CD4-positive, alpha-beta T cell treated with Interleukin-4 for 4 hours (primary cell): ENCODE results near the gene ZRANB1.

Experiments
- DNase-seq: peaks from one replicate; pipeline ENCODE4 v3.0.0-alpha.2; 2020

ZRANB1 gene

DNA sequence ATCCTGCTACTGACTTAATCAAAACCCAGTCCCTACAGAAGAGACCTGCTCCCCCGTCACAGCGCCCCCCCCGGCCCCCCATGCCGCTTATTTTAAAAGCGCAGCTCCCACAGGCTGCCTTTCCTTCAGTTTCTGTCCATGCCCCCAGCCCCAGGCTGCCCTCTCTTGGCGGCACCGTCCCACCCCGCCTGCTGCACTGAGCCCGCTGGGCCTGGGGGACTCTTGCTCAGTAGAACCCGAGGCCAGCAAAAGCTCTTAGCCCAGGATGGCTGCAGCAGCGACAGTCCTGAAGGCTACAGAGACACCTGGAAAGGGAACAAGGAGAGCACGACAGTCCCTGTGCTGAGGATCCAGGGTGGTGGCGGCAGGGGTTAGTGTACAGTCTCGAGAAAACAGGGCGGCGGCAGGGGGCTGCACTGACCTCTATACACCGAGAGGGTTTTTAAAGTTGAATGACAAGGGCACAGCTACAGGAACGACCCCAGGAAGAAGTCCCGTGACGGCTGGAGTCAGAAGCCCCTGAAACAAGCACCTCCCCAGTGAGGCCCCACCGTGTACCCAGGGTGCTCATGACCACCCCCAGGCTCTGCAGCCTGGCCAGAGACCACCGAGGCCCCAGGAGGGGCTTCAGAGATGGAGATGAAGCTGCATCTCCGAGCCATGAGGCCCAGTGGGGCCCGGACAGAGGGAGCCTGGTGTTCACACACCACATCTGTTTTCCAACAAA is 54.4 kb downstream of the ZRANB1 start:
- DNase-seq = no peak

DNA sequence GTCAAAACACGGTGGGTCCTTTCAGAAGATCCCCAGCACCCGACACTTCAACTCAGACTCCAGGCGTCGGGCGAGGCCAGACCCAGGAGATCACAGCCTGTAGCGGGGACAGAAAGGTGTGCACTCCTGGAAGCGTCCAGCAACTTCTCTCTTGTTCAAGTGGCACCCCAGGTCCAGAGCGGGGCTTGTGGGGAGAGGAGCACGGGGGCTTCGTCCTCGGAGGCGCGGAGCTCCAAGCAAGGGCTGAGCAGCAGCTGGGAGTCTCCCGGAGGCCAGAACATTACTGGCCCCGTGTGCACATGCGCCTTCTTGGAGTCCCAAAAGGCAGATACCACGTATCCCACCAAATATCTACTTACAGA is 54.9 kb downstream of the ZRANB1 start:
- no peak for DNase-seq

DNA sequence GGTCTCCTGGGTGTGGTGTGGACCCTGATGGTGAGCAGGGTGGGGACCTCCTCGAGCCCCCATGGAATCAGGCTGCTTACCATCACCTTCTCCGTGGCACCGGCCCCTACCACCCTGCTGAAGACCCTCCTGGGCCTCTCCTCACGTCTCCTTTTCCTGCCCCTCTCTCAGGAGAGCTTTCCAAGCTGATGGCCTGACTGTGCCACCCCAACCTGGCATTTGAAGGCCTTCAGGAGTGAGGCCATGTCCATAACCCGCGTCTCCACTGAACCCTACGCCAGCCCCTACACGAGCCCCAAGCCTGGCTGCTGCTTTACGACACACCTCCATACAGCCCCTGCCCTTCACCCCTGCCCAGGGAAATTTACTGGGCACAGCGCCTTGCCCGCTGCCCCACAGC is 55.4 kb downstream of the ZRANB1 start:
- no peak for DNase-seq

DNA sequence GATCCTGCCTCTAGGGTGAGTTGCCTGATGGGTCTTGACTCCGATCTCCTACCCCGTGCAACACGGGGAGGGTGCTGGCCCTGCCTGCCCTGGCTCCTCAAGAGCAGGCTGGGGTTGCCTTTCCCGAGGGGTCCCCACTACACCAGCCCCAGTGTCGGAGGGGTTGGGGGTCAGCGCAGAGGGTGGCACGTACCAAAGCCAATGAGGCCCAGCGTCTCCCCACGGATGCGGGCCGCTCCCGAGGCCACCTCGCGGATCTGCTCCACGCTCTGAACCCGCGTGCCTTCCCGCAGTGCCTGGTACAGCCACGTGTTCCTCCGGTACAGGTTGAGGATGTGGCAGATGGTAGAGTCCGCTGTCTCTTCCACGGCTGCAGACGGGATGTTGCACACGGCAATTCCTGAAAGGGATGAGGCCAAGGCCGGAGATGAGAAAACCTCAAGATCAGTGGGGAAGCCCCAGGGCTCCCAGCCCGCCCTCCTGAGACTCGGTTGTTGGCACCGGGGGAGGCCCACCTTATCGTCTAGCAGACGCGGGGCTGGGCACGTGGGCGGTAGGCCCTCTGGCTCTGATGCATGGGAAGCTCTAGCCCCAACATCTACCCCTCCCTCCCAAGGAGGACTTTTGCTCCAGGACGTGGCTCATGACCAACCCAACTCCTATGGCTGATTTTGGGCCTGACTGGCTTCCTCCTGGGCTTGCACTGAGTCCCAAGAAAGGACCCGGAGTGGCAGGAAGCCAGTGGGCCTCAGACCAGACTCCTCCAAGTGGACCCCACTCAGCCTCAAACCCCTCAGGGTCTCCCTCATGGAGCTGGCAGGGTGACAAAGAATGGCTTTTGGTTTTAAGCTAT is 56.1 kb downstream of the ZRANB1 start:
- DNase-seq = no peak

DNA sequence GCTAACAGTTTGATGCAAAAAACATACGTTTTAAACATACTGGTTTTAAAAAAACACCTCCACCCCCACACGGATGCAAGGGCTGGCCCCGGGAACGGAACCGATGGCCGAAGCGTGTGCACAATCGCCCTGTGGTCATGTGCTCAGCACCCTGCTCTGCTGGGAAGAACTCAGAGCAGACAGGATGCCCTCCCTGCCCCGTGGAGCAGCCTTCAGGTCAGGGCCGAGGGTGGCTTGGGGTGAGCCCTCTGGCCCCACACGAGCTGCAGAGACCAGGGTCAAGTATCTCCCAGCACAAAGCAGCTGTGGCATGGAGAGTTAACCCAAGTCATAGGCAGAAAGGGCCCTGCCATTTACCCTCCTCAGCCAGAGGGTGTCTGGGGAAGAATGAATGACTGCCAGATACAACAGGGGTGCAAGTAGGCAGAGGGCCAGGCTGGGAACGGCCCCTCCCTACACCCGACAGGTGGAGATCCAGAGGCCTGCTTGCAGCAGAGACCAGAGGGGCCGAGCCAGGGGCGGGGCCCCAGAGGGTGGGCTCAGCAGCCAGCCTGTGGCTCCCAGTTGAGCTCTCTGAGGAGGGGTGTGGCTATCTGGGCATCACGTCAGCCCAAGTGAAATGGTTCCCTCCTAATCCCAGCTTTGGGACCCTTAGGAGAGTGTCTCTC is 56.8 kb downstream of the ZRANB1 start:
- no peak for DNase-seq

DNA sequence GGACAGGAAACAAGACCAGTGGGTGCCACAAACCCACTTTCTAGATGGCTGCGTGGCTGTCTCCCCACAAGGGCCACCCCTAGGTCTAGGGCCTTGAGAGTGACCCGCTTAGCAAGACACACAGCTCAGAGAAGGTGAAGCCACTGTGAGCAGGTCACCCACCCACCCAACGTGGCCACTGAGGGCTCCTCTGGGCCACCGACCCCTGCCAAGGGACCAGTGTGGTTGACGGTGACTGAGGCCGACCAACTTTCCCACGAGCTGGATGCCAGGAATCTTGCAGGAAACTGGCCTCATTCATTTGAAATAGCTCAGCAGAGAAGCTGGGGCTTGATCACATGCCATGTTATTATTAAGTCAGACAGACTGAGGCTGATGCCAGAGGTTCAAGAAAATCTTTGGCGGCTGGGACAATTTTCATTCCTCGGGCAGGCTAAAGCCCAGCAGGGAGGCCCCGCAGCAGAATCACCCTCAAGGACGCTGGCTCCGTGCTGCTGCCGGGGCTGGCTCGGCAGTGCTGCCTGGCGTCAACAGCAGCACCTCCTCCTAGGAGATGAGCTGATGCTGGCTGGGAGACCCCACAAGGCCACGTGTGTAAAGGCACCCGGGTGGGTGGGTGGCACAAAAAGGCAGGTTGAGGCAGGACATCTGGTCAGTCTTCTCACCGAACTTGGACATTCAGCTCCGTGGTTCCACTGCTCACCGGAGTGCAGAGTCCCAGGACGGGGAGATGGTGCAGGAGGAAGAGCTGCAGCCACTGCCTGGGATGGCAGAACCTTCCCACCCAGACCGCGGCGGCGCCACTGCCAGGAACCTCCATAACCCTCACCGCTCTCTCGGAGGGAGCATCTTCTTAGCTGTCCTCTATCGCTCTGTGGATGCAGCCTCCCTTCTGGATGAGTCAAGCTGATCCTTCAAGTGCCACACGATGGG is 57.8 kb downstream of the ZRANB1 start:
- no peak for DNase-seq

DNA sequence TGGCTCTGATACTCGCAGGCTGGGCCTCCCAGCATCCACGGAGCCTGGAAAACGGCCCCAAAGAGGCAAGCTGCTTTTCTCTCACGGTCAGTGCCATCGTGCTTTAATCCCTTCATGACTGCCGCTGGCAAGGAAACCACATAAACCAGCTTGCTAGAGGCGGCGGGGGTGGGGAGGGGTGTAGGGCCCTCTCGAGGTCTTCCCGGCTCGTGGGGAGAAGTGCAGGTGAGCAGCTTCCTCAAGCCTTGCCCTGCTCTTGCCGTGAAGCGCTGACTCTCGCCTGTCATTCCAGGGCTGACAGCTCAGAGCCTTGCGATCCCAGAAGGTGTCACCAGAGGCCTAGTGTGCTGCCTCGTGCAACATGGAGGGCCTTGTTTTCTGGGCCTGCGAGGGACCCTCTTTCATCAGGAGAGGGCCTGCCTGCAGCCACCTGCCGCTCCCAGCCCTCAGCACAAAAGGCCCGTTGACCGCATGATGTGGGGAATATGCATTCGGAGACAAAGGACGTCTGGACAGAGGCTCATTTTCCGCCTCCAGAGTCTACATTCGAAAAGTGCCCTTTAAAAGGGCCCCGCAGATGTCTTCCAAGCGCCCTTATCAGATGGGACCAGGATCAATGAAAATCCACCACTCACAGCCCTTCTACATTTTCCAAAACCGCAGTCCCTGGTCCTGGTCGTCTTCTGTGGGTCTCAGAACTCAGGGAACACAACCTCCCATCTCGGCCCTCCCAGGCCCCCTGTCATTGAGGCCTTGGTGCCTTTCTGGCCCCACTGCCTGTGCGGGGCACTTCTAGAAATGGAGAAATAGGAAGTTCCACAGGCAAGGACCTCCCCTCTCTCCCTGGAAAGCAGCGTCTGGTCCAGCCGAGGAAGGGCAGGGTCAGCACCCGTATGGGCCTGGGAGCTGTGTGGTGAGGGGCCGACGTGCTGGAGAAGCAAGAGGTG is 58.7 kb downstream of the ZRANB1 start:
- no peak for DNase-seq

DNA sequence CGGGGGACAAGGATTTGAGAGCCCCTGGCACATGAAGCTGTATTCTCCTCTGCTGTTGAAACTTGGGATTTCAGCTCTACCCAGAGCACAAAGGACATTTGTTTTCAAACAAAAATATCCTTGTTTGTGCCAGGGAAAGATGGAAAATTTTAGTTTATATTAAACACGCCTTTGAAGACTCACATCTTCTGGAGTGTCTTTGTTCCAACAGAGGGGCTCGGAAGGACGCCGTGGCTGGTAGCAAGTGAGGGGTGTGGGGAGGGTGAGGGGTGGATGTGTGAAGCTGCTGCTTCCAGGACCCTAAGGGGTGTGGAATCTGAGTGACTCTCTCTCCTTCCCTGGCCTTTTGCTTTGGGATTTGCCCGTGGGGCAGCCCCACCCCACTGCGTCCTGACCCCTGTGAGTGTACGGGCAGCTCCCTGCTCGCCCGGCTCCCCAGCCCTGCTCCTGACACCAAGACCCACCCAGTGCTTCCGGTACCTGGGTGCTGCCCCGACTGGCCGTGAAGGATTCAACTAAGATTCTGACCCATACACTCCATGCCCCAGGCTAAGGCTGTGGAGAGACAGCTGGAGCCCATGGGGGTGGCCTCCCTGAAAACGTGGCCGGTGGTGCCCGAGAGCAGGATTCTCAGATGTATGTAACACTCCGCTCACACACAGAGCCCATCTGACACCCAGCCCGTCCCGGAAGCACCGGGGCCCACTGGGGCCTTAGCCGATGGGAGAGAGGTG is 59.6 kb downstream of the ZRANB1 start:
- no peak for DNase-seq

DNA sequence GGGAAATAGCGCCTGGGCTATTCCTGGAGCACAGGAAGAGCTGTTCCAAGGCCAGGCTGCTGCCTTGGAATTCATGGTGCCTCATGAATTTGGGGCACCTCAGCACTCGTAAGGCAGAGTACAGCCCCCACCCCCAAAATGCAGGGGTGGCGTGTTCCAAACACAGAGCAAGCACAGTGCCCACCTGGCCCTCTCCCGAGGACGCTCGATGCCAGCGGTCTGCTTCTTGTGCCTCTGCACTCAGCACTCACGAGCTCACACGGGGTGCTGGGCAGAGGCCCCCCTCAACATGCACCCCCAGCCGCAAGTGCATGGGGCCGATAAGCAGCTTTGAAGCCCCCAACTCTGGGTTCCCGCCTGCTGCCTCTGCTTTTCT is 60.1 kb downstream of the ZRANB1 start:
- no peak for DNase-seq

DNA sequence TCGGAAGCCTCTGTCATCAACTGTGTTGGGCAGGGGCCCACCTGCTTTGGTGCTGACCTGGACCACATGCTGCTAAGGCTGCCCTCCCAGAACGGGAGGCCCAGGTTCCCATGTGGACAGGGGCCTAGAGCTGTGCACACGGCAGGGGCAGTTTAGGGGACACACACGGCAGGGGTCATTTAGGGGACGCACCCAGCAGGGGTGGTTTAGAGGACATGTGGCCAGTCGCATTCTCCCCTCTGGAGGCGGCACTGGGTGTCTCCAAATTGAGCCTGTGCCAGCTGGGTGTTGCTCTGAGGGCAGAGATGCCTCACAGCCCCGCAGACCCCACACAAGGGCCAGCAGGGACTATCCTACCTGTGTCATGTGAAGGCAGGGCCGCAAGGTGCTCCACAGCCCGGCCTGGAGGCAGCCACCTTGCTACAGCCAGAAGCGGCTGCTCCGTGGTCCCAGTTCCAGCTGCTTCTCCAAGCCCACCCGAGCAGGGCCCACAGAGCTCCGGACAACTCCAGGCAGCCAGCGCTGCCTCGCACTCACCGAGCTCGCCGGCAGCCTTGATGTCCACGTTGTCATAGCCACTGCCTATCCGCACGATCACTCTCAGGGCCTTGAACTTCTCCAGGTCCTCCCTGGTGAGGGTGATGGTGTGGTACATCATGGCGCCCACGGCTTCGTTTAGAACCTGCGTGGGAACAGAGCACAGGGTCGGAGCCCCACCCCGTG is 60.7 kb downstream of the ZRANB1 start:
- DNase-seq = no peak

DNA sequence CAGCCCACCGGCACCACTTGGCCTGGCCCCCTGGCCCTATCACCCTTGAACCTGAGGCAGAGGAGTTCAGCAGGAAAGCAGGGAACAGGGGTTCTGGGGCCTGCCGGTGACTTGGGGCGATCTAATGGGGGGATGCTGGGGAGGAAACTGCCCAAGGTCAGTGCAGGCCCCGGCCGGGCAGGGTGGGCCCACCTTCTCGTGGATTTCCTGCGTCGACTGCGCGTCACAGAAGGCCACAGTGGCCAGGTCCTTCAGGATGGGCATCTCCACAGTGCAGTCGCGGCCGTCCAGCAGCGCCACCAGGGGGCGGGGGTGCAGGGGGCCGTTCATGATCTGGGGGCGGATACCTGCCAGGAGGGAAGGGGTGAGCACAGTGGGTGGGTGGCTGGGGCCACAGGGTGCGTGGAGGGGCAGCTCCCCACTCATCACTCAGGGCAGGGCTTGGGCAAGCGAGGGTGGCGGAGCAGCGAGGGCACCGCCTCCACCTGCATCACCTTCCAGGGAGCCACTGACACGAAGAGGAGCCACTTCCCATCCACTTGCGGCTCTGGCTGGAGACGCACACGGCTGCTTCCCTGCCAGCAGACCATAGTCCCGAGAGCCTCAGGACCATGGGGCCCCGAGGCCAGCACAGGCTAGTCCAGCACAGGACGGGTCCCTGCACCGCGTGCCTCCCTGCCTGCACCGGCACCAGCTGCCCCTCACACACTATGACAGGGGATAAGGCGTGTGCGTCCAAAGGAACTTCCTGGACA is 61.4 kb downstream of the ZRANB1 start:
- no peak for DNase-seq

DNA sequence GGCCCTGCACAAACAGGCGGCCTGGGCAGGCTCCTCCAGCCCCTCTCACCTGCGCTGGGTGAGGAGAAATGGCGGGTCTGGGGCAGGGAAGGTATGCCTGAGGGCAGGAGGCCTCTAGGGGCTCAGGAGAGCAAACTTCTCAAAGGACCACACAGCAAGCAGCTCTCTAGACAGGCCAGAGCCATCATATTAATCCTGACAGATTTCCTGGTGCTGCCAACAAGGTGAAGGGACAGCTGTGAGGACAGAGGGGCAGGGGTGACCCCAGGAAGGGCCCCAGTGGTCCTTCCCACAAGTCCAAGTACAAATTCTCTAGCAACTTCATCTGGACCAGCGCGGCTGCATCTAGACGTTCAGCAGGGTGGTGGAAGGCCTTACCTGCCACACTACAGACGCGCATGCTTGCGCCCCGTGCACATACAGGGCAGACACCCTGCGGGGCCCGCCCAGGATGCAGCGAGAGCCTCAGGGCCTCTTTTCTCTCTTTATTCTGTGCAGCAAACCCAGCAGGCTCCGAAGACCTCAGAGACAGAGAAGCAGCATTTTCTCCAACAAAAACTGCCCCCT is 62.1 kb downstream of the ZRANB1 start:
- DNase-seq = no peak

DNA sequence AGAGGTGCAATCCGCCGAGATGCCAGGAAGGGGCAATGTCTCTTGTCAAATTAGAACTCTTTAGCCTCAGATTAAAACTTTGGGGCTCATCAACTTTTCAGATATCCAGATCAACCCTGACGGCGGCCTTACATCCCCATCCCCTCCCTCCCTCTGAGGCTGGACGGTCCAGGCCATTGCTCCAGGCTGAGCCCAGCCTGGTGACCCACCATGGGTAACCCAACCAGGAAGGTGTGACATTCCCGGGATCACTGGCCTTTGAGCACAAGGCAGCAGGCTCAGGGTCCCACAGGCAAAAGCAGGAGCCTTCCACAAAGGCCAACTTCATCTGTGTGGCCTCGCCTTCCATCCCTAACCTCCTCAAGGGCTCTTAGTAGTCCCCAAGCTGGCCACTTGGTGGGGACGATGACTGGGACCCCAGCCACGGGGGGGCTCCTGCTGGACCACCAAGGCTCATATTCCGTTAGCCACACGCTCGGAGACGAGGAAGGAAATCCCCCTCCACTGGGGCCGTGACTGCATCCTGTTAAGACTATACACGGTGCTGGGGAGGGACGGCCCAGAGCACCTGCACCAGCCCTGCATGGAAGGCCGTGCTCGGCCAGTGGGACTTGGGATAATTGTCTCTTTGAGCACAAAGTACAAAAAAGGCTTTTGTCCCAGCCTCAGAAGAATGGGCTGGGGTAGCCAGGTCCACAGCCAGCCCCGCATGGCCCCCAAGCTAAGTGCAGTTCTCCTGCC is 62.8 kb downstream of the ZRANB1 start:
- no peak for DNase-seq

DNA sequence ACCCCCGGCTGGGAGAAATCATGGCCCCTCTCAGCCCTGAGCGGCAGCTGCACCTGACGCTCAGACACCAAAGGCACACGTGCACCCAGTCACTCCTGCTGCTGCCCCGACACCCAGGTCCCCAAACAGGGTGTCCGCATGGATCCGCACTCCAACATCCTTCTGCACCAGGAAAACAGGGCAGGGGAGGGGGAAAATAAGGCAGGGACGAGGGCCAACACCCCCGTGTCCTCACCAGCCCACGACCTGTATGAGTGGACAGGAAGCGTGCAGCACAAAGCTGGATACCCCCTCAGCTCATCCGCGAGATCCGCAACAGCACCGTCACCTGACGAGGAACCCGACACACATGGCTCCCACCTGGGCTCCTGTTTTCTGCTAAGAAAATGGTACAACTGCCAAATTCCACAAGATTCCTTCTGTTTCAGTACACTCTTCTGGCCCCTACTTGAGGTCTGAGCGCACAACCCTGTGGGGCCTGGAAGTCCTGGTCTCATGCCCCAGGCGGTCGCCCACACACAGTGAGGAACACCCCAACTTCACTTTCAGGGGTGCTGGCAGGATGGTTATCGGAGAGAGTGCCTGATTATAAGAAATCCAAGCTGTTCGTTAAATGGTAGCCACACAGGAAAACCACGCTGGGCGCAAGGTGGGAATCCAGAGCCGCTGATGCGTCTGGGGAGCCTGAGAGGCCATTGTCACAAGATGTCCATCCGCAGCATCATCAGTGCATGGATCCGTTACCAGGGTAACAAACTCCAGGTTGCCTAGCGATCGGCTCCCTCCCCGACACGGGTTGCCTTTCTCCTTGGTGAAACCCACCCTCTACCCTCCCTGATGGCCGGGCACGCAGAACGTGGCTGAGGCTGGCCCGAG is 63.6 kb downstream of the ZRANB1 start:
- no peak for DNase-seq

DNA sequence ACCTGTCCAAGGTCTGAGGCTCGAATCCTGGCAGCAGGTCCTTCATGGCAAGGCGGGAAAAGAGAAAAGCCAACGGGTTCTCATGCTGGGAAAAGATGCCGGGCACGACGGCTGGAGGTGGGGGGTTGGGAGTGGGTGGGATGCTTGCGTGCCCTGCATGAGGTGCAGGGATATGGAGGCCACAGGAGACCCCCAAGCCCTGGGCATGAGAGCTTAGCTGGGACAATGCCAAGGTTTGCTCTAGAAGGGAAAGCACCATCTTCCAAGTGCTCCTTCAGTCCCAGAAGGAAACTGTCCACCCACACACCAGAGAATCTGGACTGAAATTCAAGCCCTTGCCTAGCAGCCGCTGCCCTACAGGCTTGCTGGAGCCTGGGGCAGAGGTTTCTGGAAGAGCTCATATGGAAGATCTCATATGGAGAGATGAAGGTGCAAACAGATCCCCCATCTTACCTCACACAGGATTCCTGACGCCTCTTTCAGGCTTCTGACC is 64.3 kb downstream of the ZRANB1 start:
- DNase-seq = no peak

DNA sequence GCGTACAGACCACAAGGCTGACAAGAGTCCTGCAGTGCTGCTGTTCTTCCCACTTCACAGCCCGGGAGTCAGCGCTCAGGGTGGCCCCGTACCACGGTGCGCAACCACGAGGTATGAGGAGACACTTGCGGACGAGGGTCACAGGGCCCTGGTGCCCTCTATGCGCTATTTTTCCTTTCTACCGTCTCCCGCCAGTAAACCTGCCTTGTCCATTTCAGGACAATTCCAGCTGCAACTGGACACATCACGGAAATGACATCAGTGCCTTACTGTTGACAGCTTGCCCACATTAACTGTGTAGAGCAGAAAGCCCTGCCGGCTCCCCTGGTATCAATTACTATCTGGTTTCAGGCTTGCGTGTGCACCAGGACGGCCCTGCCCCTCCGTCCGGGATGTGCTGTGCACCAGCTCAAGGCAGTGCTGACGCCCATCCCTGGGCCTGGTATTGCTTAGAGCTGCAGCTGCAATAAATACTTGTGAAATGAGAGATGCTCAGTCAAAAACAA is 65.1 kb downstream of the ZRANB1 start:
- DNase-seq = no peak

DNA sequence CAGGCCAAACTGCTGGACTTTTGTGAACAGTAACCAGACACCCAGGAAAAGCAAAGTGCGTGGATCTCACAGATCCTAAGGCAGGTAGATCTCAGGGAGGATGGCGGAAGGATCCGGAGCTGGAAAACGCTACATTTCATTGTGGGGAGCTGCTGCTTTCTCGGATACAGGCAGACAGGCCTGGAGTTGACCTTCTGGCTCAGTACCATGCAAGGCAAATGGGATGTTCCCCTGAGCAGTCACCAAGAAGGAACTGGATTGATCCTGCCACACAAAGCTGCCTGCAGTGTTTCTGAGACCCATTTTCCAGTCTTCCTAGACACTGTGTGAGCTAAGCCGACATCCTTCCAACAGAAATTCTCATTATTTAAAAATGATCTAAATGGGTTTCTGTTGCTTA is 65.5 kb downstream of the ZRANB1 start:
- no peak for DNase-seq
